LNCaP clone FGC (cell line): ENCODE measurements around the gene MACO1.

ENCODE experiments used
- DNase-seq: peaks from one replicate; pipeline ENCODE4 v3.0.0-alpha.2; 2011; ENCODE audit warnings: low read depth
- H3K4me3 ChIP-seq: 2 replicates; pipeline ENCODE4 v1.5.1; 2011; ENCODE audit warnings: mild to moderate bottlenecking, low read depth, low read length, control low read depth
- CTCF ChIP-seq: IDR thresholded peaks from 2 replicates; pipeline ENCODE4 v1.5.1; 2012; ENCODE audit warnings: mild to moderate bottlenecking; ENCODE audit not compliant: control insufficient read depth, insufficient read depth; ENCODE audit errors: extremely low read depth

Gene MACO1

DNA sequence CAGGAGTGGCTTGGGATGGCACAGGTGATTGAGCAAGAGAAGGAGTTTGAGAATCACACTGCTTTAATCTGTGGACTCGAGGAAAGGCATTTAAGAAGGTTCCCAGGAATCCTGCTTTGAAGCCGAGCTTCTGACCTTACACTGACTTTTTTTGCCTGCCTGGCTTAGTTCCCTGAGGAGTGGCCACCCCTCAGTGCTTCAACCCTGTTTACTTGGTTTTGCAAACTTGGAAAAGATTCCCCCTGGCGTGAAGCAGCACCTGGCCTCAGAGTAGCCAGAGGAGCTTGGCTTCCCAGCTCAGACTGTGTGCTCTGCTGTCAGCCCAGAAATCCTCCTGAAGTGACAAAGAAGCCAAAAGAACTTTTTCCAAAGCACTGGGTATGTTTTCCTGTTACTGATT is 64.3 kb downstream of the MACO1 start:
- no peak for DNase-seq
- no peak for TF ChIP-seq CTCF
- no peak overlapping the region for H3K4me3 ChIP-seq

GRCh38 chr1:25500694-25501093 is 70.0 kb downstream of the MACO1 start:
- peak overlapping the region; percentile 6 for H3K4me3 ChIP-seq
- DNase-seq: no peak
- no peak for TF ChIP-seq CTCF

- DNase-seq: peak; percentile 90
- no peak overlapping the region for H3K4me3 ChIP-seq
- TF ChIP-seq CTCF: no peak
These were observed 70.8 kb downstream of the MACO1 start for GRCh38 chr1:25501235-25502058.

DNA sequence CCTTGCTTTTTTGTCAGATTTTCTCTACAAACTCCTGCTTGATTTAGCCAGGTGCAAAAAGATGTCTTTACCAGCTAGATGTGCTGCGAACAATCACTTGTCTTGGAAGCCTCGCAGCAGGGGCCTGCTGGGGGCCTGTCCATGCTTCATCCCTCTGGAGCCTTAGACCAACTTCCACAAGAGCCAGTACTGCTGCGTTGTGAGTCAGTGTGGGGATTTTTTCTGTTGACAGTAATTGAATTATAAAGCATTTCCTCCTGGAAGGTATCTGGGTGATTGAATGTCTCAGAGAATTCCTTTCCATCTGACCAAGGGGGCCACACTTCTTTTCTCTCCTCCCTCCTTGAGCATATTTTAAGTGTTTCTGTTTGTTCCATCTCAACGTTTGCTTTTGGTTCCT is 72.3 kb downstream of the MACO1 start:
- no peak for DNase-seq
- H3K4me3 ChIP-seq: no peak overlapping the region
- no peak for TF ChIP-seq CTCF

DNA sequence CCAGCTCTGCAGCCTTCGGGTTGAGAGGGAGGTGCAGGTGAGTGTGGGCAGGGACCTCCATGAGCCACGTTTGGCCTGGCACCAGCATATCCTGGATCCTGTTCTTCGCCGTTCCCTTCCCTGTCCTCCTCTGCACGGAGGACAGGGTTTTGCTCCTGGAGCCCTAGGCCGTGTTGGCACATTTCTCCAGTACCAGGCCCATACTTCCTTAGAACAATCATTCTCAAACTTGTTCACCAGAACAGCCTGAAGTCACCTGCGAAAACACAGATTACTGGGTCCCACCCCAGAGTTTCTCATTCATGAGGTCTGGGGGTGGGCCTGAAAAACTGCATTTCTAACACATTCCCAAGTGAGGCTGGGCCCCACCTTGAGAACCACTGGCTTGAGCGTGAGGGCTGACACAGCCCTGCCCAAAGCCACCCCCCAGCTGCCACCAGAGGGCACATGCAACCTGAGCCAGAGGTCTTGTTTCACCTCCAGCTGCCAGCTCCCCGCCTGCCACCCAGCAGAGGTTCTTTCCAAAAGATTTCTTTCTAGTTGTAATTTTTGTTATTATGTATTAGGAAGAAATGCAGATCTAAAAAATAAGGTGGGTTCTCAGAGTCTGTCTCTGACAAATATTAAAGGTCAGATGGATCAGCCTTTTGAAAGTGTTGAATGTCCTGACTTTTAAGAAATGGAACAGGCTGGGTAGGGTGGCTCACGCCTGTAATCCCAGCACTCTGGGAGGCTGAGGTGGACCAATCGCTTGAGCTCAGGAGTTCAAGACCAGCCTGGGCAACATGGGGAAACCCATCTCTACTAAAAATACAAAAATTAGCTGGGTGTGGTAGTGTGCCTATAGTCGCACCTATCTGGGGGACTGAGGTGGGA is 73.1 kb downstream of the MACO1 start:
- DNase-seq: no peak
- H3K4me3 ChIP-seq: no peak overlapping the region

More for the DNA sequence above, 73.1 kb downstream of the MACO1 start:
- TF ChIP-seq CTCF: peak; percentile 49
